ENCODE measurements around the gene JTB. TPM values are rescaled to one million over a fixed set of nuclear protein-coding genes. Genes with fewer than 3 reads are reported as not detected.
A peak's percentile ranks its signal among the peaks of the same experiment; 100 is the strongest.

JTB gene
- total and polyA plus RNA-seq, 9 of the 15 experiments (the other 6 are each of a cell fraction or from before 2014, with no cell fraction given): 24.7 to 308 (median 151) TPM

DNA sequence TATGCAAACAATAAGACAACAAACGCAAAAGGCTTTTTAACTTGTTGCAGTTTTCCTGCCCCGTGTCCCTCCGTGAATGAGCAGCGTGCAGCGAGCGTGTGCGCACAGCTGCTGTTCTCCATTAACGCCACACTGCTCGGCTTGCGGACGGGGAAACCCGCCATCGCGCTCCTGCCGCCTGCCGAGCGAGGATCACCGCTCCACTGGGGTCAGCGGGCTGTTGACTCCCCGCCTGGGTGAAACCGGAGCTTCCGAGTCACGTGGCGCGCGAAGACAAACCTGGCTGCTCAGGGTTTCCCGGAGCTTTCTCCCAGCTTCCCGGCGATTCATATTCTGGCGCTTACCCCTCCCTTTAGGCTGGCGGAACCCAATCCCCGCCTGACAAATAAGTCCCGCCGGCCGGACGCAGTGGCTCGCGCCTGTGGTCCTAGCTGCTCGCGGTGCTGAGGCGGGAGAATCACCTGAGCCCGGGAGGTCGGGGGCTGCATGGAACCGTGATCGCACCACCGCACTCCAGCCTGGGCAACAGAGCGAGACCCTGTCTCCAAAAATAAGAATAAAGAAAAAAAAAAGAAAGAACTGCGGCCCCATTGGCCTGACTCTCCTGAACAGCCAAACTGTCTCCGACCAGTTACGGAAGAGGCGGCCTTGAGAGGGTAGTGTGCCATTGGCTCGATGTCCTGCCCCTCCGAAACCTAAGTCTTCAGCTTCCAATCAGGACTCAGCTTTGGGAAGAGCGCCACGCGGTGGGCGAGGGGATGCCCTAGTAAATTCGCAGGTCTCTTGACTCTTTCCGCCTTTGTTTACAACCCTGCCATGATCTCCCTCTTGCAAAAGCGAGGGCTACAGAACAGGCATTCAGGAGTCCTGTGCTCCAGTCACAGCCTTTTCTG, 10.1 kb downstream of the JTB start, which contains the start of gene CREB3L4 (continued):
- TF ChIP-seq RBBP5 (IDR thresholded peaks at IDR 0.05; ENCODE audit: borderline replicate concordance, insufficient read depth, low read length, poor library complexity, severe bottlenecking): peak; percentile 67
- TF ChIP-seq CBFA2T3 (IDR thresholded peaks at IDR 0.05): no peak
- TF ChIP-seq POU5F1 (IDR thresholded peaks at IDR 0.05; ENCODE audit: borderline replicate concordance, low read depth, low read length, partially characterized antibody): no peak
- TF ChIP-seq NCOA1 (IDR thresholded peaks at IDR 0.05; ENCODE audit: low read depth): no peak
- peak; percentile 88 for TF ChIP-seq KDM5B (IDR thresholded peaks at IDR 0.05; ENCODE audit: insufficient replicate concordance, low read depth, low read length)
- TF ChIP-seq, protein P1, sequence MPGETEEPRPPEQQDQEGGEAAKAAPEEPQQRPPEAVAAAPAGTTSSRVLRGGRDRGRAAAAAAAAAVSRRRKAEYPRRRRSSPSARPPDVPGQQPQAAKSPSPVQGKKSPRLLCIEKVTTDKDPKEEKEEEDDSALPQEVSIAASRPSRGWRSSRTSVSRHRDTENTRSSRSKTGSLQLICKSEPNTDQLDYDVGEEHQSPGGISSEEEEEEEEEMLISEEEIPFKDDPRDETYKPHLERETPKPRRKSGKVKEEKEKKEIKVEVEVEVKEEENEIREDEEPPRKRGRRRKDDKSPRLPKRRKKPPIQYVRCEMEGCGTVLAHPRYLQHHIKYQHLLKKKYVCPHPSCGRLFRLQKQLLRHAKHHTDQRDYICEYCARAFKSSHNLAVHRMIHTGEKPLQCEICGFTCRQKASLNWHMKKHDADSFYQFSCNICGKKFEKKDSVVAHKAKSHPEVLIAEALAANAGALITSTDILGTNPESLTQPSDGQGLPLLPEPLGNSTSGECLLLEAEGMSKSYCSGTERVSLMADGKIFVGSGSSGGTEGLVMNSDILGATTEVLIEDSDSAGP (CRISPR knock-in tag; IDR thresholded peaks at IDR 0.05): peak; percentile 36; the same call in 1 of the 2 replicates
- TF ChIP-seq, protein P2, sequence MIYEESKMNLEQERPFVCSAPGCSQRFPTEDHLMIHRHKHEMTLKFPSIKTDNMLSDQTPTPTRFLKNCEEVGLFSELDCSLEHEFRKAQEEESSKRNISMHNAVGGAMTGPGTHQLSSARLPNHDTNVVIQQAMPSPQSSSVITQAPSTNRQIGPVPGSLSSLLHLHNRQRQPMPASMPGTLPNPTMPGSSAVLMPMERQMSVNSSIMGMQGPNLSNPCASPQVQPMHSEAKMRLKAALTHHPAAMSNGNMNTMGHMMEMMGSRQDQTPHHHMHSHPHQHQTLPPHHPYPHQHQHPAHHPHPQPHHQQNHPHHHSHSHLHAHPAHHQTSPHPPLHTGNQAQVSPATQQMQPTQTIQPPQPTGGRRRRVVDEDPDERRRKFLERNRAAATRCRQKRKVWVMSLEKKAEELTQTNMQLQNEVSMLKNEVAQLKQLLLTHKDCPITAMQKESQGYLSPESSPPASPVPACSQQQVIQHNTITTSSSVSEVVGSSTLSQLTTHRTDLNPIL (CRISPR knock-in tag; IDR thresholded peaks at IDR 0.05): no peak
- TF ChIP-seq SIN3B (IDR thresholded peaks at IDR 0.05; ENCODE audit: low read depth): peak; percentile 32; the same call in 1 of the 2 replicates
- TF ChIP-seq, protein P3, sequence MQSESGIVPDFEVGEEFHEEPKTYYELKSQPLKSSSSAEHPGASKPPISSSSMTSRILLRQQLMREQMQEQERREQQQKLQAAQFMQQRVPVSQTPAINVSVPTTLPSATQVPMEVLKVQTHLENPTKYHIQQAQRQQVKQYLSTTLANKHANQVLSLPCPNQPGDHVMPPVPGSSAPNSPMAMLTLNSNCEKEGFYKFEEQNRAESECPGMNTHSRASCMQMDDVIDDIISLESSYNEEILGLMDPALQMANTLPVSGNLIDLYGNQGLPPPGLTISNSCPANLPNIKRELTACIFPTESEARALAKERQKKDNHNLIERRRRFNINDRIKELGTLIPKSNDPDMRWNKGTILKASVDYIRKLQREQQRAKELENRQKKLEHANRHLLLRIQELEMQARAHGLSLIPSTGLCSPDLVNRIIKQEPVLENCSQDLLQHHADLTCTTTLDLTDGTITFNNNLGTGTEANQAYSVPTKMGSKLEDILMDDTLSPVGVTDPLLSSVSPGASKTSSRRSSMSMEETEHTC (IDR thresholded peaks at IDR 0.05): peak; percentile 44; the same call in 1 of the 2 replicates
- TF ChIP-seq ZNF212 (CRISPR knock-in tag; IDR thresholded peaks at IDR 0.05): no peak
- peak; percentile 61; the same call in 1 of the 2 replicates for TF ChIP-seq KAT7 (CRISPR knock-in tag; IDR thresholded peaks at IDR 0.05; ENCODE audit: borderline replicate concordance)
- 0 out of 2 replicates have a peak, but pooled peaks have one; percentile 14 for TF ChIP-seq PTBP1 (IDR thresholded peaks at IDR 0.05; ENCODE audit: low read depth, low read length)
- TF ChIP-seq, protein P4, sequence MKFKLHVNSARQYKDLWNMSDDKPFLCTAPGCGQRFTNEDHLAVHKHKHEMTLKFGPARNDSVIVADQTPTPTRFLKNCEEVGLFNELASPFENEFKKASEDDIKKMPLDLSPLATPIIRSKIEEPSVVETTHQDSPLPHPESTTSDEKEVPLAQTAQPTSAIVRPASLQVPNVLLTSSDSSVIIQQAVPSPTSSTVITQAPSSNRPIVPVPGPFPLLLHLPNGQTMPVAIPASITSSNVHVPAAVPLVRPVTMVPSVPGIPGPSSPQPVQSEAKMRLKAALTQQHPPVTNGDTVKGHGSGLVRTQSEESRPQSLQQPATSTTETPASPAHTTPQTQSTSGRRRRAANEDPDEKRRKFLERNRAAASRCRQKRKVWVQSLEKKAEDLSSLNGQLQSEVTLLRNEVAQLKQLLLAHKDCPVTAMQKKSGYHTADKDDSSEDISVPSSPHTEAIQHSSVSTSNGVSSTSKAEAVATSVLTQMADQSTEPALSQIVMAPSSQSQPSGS (CRISPR knock-in tag; IDR thresholded peaks at IDR 0.05): no peak
- TF ChIP-seq, protein P5, sequence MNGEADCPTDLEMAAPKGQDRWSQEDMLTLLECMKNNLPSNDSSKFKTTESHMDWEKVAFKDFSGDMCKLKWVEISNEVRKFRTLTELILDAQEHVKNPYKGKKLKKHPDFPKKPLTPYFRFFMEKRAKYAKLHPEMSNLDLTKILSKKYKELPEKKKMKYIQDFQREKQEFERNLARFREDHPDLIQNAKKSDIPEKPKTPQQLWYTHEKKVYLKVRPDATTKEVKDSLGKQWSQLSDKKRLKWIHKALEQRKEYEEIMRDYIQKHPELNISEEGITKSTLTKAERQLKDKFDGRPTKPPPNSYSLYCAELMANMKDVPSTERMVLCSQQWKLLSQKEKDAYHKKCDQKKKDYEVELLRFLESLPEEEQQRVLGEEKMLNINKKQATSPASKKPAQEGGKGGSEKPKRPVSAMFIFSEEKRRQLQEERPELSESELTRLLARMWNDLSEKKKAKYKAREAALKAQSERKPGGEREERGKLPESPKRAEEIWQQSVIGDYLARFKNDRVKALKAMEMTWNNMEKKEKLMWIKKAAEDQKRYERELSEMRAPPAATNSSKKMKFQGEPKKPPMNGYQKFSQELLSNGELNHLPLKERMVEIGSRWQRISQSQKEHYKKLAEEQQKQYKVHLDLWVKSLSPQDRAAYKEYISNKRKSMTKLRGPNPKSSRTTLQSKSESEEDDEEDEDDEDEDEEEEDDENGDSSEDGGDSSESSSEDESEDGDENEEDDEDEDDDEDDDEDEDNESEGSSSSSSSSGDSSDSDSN (IDR thresholded peaks at IDR 0.05; ENCODE audit: borderline replicate concordance in 1 of 2, low read depth in 2 of 2, low read length in 2 of 2): peak; percentile 82 to 84; a peak in 2 of 4 replicates
- TF ChIP-seq PTTG1 (tag; IDR thresholded peaks at IDR 0.05; ENCODE audit: low read depth): no peak
- peak; percentile 40; the same call in 1 of the 2 replicates for TF ChIP-seq FOSL1 (tag; conservative IDR thresholded peaks at IDR 0.05)
- peak; percentile 63 for TF ChIP-seq MXI1 (IDR thresholded peaks at IDR 0.05; ENCODE audit: low read depth, low read length)
